Activated T-cell treated with anti-CD3 and anti-CD28 coated beads, Interleukin-2, amount 50 U/mL, for 48 hours (primary cell): ENCODE measurements around the gene NBDY.
A peak's percentile ranks its signal among the peaks of the same experiment; 100 is the strongest.
"Not testable (repeated sequence)": the region's sequence is repeated elsewhere in the genome, so short reads cannot be mapped to it uniquely, and the experiment has no call there.

Experiments
- DNase-seq, 2 experiments: peaks; one replicate each; pipeline ENCODE4 v3.0.0-alpha.2; 2020

NBDY gene

GRCh38 chrX:56729152-56729850 is at the start of gene NBDY:
NBDY (plus strand) TSS chrX:56729243; CDS start chrX:56729354, 111 bp downstream.
- peak; percentile 53 to 58 for DNase-seq

- not testable (repeated sequence) for DNase-seq
Observed at GRCh38 chrX:56704530-56704929, 24.5 kb upstream of the NBDY start.

GRCh38 chrX:56726605-56727004 is 2.4 kb upstream of the NBDY start:
- DNase-seq = no peak

GRCh38 chrX:56727531-56727930 is 1.5 kb upstream of the NBDY start:
- no peak for DNase-seq

GRCh38 chrX:56728321-56728720 is 722 bp upstream of the NBDY start:
- no peak for DNase-seq

GRCh38 chrX:56728752-56729151 is 291 bp upstream of the NBDY start:
- DNase-seq = no peak

- peak; percentile 49 to 61 for DNase-seq
Observed at GRCh38 chrX:56733459-56734046, 4.5 kb downstream of the NBDY start.

- no peak for DNase-seq
Observed at GRCh38 chrX:56736219-56736618, 7.2 kb downstream of the NBDY start.

GRCh38 chrX:56738670-56739069 is 9.6 kb downstream of the NBDY start:
- DNase-seq = no peak

GRCh38 chrX:56744996-56745395 is 16.0 kb downstream of the NBDY start:
- no peak for DNase-seq

GRCh38 chrX:56746996-56747395 is 18.0 kb downstream of the NBDY start:
- no peak for DNase-seq

- DNase-seq = no peak
Observed at GRCh38 chrX:56751071-56751470, 22.0 kb downstream of the NBDY start.

- DNase-seq = no peak
Observed at GRCh38 chrX:56757327-56757726, 28.3 kb downstream of the NBDY start.

- DNase-seq = no peak
Observed at GRCh38 chrX:56758456-56758855, 29.4 kb downstream of the NBDY start.

- peak; percentile 16 to 18 for DNase-seq
Observed at GRCh38 chrX:56759736-56760409, 30.8 kb downstream of the NBDY start.

- DNase-seq = not testable (repeated sequence)
Observed at GRCh38 chrX:56760410-56761124, 31.5 kb downstream of the NBDY start.

- DNase-seq = peak in 1 of 2 experiments; percentile 14
Observed at GRCh38 chrX:56761167-56761566, 32.1 kb downstream of the NBDY start.

- DNase-seq = peak in 1 of 2 experiments; percentile 16
Observed at GRCh38 chrX:56762220-56762619, 33.2 kb downstream of the NBDY start.

- DNase-seq = peak in 1 of 2 experiments; percentile 25
Observed at GRCh38 chrX:56762707-56763555, 33.9 kb downstream of the NBDY start.

- DNase-seq = peak; percentile 78 to 81
Observed at GRCh38 chrX:56763556-56764152, 34.6 kb downstream of the NBDY start.

GRCh38 chrX:56764153-56764974 is 35.3 kb downstream of the NBDY start:
- peak; percentile 77 to 84 for DNase-seq
